Measurements from ENCODE around the gene S100A2. TPM values are rescaled to one million over a fixed set of nuclear protein-coding genes. Genes with fewer than 3 reads are reported as not detected.

The S100A2 gene
- total RNA-seq, 1 donor from 2014 or later = 1,251 TPM

DNA sequence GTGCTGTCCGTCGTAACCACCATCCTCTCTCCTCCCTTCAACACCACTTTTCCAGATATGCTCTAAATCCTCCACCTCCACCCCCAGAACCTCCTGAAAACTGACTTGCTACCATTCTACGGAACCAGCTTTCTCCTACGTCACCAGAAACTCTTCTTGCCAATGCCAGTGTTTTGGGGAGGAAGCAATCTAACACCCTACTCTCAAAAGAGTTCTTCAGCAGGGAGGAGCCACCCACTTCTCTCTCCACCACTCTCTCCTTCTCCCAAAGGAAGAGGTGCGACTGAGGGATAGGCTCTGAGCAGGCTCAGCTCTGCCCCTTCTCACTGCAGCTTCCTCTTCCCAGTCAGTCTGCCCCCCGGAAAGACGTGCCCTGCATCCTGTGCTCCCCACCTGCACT, 6.1 kb upstream of the S100A2 start:
- DNase-seq (ENCODE audit: low read depth) = no peak
- H3K27me3 ChIP-seq (ENCODE audit: control insufficient read depth, insufficient read depth, low read length) = no peaks in the 10 kb centered on the region
- TF ChIP-seq, protein P1, sequence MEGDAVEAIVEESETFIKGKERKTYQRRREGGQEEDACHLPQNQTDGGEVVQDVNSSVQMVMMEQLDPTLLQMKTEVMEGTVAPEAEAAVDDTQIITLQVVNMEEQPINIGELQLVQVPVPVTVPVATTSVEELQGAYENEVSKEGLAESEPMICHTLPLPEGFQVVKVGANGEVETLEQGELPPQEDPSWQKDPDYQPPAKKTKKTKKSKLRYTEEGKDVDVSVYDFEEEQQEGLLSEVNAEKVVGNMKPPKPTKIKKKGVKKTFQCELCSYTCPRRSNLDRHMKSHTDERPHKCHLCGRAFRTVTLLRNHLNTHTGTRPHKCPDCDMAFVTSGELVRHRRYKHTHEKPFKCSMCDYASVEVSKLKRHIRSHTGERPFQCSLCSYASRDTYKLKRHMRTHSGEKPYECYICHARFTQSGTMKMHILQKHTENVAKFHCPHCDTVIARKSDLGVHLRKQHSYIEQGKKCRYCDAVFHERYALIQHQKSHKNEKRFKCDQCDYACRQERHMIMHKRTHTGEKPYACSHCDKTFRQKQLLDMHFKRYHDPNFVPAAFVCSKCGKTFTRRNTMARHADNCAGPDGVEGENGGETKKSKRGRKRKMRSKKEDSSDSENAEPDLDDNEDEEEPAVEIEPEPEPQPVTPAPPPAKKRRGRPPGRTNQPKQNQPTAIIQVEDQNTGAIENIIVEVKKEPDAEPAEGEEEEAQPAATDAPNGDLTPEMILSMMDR (IDR thresholded peaks at IDR 0.05; ENCODE audit: insufficient read depth, low read length, severe bottlenecking) = no peak
- no peak for FAIRE-seq
- no peak overlapping the region for H3K4me3 ChIP-seq (ENCODE audit: low read depth, low read length)
- H3K36me3 ChIP-seq (ENCODE audit: control insufficient read depth, insufficient read depth, low read length) = no peaks in the 10 kb centered on the region

- TF ChIP-seq, protein P1 (IDR thresholded peaks at IDR 0.05; ENCODE audit: insufficient read depth, low read length, severe bottlenecking) = no peak
- no peaks in the 10 kb centered on the region for H3K27me3 ChIP-seq (ENCODE audit: control insufficient read depth, insufficient read depth, low read length)
- H3K36me3 ChIP-seq (ENCODE audit: control insufficient read depth, insufficient read depth, low read length) = no peaks in the 10 kb centered on the region
- no peak overlapping the region for H3K4me3 ChIP-seq (ENCODE audit: low read depth, low read length)
- FAIRE-seq (no peak), DNase-seq (ENCODE audit: low read depth) (no peak)
Measured at GRCh38 chr1:153570874-153571273, 5.2 kb upstream of the S100A2 start.

DNA sequence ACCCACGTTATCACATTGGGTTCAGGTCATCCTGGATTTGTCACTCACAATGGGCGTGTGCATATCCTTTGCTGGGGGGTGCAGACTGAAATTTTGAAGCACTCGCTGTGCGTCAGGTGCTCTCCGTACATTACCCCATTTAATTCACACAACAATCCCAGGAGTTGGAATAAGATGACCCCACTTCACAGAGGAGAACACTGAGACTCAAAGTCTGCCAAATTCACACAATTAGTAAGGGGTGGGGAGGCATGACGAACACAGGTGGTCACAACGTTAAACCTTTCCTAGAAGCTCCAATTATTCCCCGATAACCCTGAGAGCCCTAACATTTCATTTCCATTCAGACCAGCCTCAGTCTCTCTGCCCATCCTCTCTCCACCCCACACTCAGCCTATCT, 3.8 kb upstream of the S100A2 start:
- TF ChIP-seq, protein P1 (IDR thresholded peaks at IDR 0.05; ENCODE audit: insufficient read depth, low read length, severe bottlenecking) = no peak
- no peak overlapping the region for H3K4me3 ChIP-seq (ENCODE audit: low read depth, low read length)
- H3K36me3 ChIP-seq (ENCODE audit: control insufficient read depth, insufficient read depth, low read length) = peaks cover 1% of the 10 kb centered on the region
- no peaks in the 10 kb centered on the region for H3K27me3 ChIP-seq (ENCODE audit: control insufficient read depth, insufficient read depth, low read length)
- FAIRE-seq = no peak
- DNase-seq (ENCODE audit: low read depth) = no peak

- peak; percentile 97 for DNase-seq (ENCODE audit: low read depth)
- no peaks in the 10 kb centered on the region for H3K27me3 ChIP-seq (ENCODE audit: control insufficient read depth, insufficient read depth, low read length)
- peaks cover 2% of the 10 kb centered on the region for H3K36me3 ChIP-seq (ENCODE audit: control insufficient read depth, insufficient read depth, low read length)
- no peak for FAIRE-seq
- H3K4me3 ChIP-seq (ENCODE audit: low read depth, low read length) = peak overlapping the region; percentile 14
- TF ChIP-seq, protein P1 (IDR thresholded peaks at IDR 0.05; ENCODE audit: insufficient read depth, low read length, severe bottlenecking) = peak; percentile 99
Measured at GRCh38 chr1:153568367-153569099, 2.9 kb upstream of the S100A2 start.

- H3K4me3 ChIP-seq (ENCODE audit: low read depth, low read length) = peak overlapping the region; percentile 14
- no peaks in the 10 kb centered on the region for H3K27me3 ChIP-seq (ENCODE audit: control insufficient read depth, insufficient read depth, low read length)
- peaks cover 3% of the 10 kb centered on the region for H3K36me3 ChIP-seq (ENCODE audit: control insufficient read depth, insufficient read depth, low read length)
- DNase-seq (ENCODE audit: low read depth) (peak; percentile 100), FAIRE-seq (peak; percentile 93)
- TF ChIP-seq, protein P1 (IDR thresholded peaks at IDR 0.05; ENCODE audit: insufficient read depth, low read length, severe bottlenecking) = no peak
Measured at GRCh38 chr1:153567621-153568366, 2.1 kb upstream of the S100A2 start.
